ENCODE results near the gene ATAD3B. TPM values are rescaled to one million over a fixed set of nuclear protein-coding genes. Genes with fewer than 3 reads are reported as not detected.

Gene ATAD3B
- total and polyA plus RNA-seq, 2 of the 13 experiments (the other 11 are each of a cell fraction or from before 2014, with no cell fraction given), result 9.6 to 31.1 TPM

DNA sequence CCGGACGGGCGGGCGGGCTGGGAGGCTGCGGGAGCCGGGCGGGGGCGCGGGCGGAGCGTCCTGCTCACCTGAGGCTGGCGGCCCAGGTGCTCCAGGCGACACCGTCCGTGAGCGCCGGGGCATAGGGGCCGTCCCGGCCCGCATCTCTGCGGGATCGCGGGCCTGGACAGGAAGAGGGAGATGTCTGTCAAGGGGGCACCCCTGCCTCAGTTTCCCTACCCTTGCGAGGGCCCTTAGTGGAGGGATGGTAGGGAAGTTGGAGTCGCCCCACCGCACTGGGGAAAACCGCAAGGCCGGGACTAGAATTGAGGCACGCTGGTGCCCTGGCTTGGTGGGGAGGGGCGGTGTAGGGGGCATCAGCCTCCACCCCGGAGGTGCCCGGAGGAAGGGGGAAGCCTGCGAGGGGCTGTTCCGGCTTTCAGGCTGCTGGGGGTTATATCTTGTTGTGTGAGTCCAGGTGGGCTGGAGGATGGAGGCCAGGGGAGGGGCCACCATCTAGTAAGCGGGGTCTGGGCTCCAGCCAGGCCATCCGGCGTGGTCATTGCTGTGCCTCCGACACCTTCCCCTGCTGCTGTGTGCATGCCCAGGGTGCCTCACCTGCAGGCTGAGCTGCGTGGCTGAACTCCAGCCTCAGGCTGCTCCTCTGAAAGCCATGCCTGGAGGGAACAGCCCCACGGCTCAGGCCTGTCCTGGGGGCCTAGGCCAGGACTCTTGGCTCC, 35.5 kb upstream of the ATAD3B start (continued):
- TF ChIP-seq NR2F2 (IDR thresholded peaks at IDR 0.05; ENCODE audit: borderline replicate concordance, low read depth) (no peak), ZMAT3 (CRISPR knock-in tag; conservative IDR thresholded peaks at IDR 0.05) (no peak), SOX6 (IDR thresholded peaks at IDR 0.05) (no peak), SOX6 (CRISPR knock-in tag; IDR thresholded peaks at IDR 0.05) (no peak), GABPB1 (CRISPR knock-in tag; IDR thresholded peaks at IDR 0.05) (no peak), ARNT (IDR thresholded peaks at IDR 0.05) (no peak), SATB2 (CRISPR knock-in tag; IDR thresholded peaks at IDR 0.05) (no peak), ZNF883 (CRISPR knock-in tag; IDR thresholded peaks at IDR 0.05; ENCODE audit: not compliant biosample characterization) (peak; percentile 39), KDM5B (CRISPR knock-in tag; IDR thresholded peaks at IDR 0.05; ENCODE audit: borderline replicate concordance) (peak; percentile 29; the same call in 1 of the 2 replicates), SP1 (IDR thresholded peaks at IDR 0.05) (no peak), SP1 (CRISPR knock-in tag; IDR thresholded peaks at IDR 0.05) (no peak), HOXA3 (CRISPR knock-in tag; IDR thresholded peaks at IDR 0.05) (peak; percentile 8; the same call in 1 of the 2 replicates), HDAC2 (CRISPR knock-in tag; IDR thresholded peaks at IDR 0.05) (0 out of 2 replicates have a peak, but pooled peaks have one; percentile 25), ZSCAN21 (CRISPR knock-in tag; IDR thresholded peaks at IDR 0.05; ENCODE audit: borderline replicate concordance) (no peak), REXO4 (CRISPR knock-in tag; IDR thresholded peaks at IDR 0.05; ENCODE audit: borderline replicate concordance) (no peak), MXI1 (IDR thresholded peaks at IDR 0.05; ENCODE audit: borderline replicate concordance, low read depth, low read length) (0 out of 3 replicates have a peak, but pooled peaks have one; percentile 8), MLLT10 (CRISPR knock-in tag; IDR thresholded peaks at IDR 0.05) (no peak), HNRNPL (IDR thresholded peaks at IDR 0.05; ENCODE audit: low read depth, low read length) (peak; percentile 70), ZMYM2 (CRISPR knock-in tag; IDR thresholded peaks at IDR 0.05) (no peak)
- TF ChIP-seq, protein P1, sequence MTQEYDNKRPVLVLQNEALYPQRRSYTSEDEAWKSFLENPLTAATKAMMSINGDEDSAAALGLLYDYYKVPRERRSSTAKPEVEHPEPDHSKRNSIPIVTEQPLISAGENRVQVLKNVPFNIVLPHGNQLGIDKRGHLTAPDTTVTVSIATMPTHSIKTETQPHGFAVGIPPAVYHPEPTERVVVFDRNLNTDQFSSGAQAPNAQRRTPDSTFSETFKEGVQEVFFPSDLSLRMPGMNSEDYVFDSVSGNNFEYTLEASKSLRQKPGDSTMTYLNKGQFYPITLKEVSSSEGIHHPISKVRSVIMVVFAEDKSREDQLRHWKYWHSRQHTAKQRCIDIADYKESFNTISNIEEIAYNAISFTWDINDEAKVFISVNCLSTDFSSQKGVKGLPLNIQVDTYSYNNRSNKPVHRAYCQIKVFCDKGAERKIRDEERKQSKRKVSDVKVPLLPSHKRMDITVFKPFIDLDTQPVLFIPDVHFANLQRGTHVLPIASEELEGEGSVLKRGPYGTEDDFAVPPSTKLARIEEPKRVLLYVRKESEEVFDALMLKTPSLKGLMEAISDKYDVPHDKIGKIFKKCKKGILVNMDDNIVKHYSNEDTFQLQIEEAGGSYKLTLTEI (CRISPR knock-in tag; conservative IDR thresholded peaks at IDR 0.05), result no peak
- TF ChIP-seq, protein P2, sequence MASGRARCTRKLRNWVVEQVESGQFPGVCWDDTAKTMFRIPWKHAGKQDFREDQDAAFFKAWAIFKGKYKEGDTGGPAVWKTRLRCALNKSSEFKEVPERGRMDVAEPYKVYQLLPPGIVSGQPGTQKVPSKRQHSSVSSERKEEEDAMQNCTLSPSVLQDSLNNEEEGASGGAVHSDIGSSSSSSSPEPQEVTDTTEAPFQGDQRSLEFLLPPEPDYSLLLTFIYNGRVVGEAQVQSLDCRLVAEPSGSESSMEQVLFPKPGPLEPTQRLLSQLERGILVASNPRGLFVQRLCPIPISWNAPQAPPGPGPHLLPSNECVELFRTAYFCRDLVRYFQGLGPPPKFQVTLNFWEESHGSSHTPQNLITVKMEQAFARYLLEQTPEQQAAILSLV (CRISPR knock-in tag; IDR thresholded peaks at IDR 0.05; ENCODE audit: borderline replicate concordance), result no peak
- TF ChIP-seq, protein P3, sequence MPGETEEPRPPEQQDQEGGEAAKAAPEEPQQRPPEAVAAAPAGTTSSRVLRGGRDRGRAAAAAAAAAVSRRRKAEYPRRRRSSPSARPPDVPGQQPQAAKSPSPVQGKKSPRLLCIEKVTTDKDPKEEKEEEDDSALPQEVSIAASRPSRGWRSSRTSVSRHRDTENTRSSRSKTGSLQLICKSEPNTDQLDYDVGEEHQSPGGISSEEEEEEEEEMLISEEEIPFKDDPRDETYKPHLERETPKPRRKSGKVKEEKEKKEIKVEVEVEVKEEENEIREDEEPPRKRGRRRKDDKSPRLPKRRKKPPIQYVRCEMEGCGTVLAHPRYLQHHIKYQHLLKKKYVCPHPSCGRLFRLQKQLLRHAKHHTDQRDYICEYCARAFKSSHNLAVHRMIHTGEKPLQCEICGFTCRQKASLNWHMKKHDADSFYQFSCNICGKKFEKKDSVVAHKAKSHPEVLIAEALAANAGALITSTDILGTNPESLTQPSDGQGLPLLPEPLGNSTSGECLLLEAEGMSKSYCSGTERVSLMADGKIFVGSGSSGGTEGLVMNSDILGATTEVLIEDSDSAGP (CRISPR knock-in tag; IDR thresholded peaks at IDR 0.05; ENCODE audit: borderline replicate concordance), result 0 out of 2 replicates have a peak, but pooled peaks have one; percentile 13
- TF ChIP-seq, protein P4, sequence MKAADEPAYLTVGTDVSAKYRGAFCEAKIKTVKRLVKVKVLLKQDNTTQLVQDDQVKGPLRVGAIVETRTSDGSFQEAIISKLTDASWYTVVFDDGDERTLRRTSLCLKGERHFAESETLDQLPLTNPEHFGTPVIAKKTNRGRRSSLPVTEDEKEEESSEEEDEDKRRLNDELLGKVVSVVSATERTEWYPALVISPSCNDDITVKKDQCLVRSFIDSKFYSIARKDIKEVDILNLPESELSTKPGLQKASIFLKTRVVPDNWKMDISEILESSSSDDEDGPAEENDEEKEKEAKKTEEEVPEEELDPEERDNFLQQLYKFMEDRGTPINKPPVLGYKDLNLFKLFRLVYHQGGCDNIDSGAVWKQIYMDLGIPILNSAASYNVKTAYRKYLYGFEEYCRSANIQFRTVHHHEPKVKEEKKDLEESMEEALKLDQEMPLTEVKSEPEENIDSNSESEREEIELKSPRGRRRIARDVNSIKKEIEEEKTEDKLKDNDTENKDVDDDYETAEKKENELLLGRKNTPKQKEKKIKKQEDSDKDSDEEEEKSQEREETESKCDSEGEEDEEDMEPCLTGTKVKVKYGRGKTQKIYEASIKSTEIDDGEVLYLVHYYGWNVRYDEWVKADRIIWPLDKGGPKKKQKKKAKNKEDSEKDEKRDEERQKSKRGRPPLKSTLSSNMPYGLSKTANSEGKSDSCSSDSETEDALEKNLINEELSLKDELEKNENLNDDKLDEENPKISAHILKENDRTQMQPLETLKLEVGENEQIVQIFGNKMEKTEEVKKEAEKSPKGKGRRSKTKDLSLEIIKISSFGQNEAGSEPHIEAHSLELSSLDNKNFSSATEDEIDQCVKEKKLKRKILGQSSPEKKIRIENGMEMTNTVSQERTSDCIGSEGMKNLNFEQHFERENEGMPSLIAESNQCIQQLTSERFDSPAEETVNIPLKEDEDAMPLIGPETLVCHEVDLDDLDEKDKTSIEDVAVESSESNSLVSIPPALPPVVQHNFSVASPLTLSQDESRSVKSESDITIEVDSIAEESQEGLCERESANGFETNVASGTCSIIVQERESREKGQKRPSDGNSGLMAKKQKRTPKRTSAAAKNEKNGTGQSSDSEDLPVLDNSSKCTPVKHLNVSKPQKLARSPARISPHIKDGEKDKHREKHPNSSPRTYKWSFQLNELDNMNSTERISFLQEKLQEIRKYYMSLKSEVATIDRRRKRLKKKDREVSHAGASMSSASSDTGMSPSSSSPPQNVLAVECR (CRISPR knock-in tag; IDR thresholded peaks at IDR 0.05; ENCODE audit: borderline replicate concordance), result peak; percentile 12; the same call in 1 of the 2 replicates
